ENCODE results near the gene RARRES2.

GRCh38 chr7:150383710-150384397 is 42.4 kb upstream of the RARRES2 start:
- TF ChIP-seq CTCF (IDR thresholded peaks at IDR 0.05; ENCODE audit: insufficient read depth, low read length, poor library complexity, severe bottlenecking) (no peak), EZH2phosphoT487 (conservative IDR thresholded peaks at IDR 0.05; ENCODE audit: low read length) (no peak)

Data from SU-DHL-6 (cell line).